GM19324 (cell line): ENCODE measurements around the gene MARCHF9.

Experiments used
- ATAC-seq: cut with Tn5 transposase; IDR thresholded peaks from one replicate; pipeline ENCODE4 v1.9.1; 2021; ENCODE audit warnings: mild to moderate bottlenecking, moderate library complexity; ENCODE audit not compliant: unreplicated experiment, low FRiP score

MARCHF9 gene

DNA sequence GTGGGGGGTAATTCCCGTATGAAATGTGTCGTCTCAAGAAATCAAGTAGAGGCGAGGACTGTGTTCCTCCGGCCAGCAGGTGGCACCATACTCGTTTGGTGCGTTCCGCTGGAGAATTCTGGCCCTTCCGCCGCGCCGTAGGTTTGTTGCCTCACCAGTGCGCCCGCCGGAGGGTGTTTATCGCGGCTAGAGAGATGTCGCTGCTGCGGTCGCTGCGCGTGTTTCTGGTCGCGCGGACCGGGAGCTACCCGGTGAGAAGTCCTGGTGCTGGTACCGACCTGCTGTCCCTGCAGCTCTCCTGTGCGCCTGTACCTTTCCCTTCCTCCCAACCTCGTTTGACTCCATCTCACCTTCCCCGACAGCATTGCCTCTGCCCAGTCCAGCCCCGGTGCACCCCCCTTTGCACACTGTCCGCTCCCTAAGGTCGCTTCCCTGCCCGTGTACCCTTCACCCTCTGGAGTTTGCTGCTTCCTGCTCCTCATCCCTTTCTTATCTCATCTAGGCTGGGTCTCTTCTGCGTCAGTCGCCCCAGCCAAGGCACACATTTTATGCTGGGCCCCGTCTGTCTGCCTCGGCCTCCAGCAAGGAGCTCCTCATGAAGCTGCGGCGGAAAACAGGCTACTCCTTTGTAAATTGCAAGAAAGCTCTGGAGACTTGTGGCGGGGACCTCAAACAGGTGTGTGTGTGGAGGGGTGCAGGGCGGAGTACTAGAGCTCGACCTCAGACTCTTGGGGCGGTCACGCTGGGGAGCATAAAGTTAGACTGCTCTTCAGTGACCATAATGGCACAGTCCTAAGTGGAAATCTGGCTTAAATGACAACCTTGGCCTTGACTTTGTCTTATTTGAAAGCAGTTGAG, 27.9 kb downstream of the MARCHF9 start, which contains the start of gene TSFM:
Gene TSFM (plus strand): TSS at position 180 of the 858 bp plus-strand sequence. CDS start 15 bp downstream, at position 195.
- peak; percentile 92 for ATAC-seq

DNA sequence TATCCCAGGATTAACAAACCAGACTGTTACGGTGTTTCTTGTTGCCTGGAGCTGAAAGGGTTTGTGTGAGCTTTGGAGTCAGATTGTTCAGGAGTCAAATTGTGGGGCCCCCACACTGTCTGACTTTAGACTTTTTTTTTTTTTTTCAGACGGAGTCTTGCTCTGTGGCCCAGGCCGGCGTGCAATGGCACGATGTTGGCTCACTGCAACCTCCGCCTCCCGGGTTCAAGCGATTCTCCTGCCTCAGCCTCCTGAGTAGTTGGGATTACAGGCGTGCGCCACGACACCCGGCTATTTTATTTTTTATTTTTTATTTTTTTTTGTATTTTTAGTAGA, 28.5 kb downstream of the MARCHF9 start:
- ATAC-seq: no peak

- no peak for ATAC-seq
Measured at GRCh38 chr12:57783861-57784260, 29.0 kb downstream of the MARCHF9 start.

DNA sequence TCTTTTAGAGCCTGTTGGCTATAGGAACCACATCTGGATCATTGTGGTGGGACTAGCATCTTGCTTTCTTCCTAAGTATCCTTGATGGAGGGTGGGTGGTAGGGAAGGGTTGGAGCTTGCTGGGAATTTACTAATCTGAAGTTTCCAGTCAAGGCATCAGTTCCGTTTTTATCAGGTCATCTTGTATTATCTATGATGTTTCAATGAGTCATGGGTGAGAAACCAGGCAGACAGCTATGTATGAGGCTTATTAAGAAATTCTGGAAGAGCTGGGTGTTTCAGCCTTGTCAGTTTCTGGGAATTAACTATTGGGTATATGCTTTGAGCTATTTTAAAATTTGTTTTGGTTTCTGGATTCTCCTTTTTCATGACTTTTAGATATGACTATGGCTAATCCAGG, 39.0 kb downstream of the MARCHF9 start:
- ATAC-seq: no peak

- ATAC-seq: no peak
Measured at GRCh38 chr12:57795354-57795753, 40.5 kb downstream of the MARCHF9 start.

DNA sequence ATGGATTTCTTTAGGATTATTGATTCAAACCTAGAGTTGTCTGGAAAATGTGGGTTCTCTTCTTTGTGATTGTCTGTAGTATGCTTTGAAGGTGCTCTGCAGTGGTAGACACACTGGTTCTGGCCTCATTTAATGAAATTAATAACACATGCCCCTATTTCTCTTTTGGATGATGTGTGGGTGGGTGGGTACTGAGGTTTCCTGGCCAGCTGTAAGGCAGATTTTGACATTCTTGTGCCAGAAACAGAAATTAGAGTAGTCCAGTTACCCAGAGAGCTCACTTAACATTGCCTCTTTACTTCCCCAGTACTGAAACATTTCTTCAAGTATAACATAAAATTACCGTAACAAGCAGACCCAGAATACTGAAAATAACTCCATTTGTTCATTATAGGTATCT, 42.1 kb downstream of the MARCHF9 start:
- no peak for ATAC-seq

DNA sequence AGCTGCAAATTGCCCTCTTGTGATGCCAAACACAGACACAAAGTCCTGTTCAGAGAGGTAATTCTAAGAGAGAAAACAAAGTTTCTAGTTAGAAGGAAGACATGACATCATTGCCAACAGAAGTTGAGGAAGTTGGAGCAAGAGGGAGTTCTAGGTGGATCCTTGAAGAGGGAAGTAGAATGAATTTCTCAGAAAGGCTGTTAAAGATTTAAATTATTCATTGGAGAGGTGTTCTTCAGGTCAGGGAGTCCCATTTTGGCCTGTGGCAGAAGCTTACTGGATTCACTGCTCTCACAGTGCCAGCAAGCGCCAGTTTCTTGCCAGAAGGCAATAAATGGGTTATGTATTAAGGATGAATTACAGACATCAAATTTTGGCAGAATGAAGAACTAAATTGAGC, 43.0 kb downstream of the MARCHF9 start:
- no peak for ATAC-seq

GRCh38 chr12:57800965-57801364, 46.1 kb downstream of the MARCHF9 start:
- no peak for ATAC-seq

- no peak for ATAC-seq
Measured at GRCh38 chr12:57802607-57803006, 47.7 kb downstream of the MARCHF9 start.

GRCh38 chr12:57803319-57803893, 48.5 kb downstream of the MARCHF9 start:
- ATAC-seq: no peak

GRCh38 chr12:57806677-57807076, 51.8 kb downstream of the MARCHF9 start:
- no peak for ATAC-seq

DNA sequence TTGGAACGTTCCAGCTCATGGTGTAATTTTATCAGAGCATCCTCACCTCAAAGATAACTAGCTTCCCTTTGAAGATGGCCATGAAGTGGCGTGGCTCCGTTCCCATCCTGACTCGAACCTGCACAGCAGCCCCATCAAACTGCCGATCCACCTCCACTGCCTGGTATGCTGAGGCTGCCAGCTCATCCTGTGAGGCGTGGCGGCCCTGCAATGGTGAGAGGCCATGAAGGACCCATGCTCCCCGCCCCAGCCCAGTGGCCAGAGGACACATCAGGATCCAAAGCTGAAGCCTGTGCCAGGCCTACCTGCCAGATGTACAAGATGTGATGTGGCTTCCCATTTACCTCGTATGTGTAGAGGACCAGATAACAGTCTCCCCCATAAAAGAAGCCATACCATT, 52.4 kb downstream of the MARCHF9 start:
- no peak for ATAC-seq

- no peak for ATAC-seq
Measured at GRCh38 chr12:57808351-57808750, 53.4 kb downstream of the MARCHF9 start.

- no peak for ATAC-seq
Measured at GRCh38 chr12:57809425-57809824, 54.5 kb downstream of the MARCHF9 start.
